ENCODE measurements around the gene TTC3. TPM values are rescaled to one million over a fixed set of nuclear protein-coding genes. Genes with fewer than 3 reads are reported as not detected.
A peak's percentile ranks its signal among the peaks of the same experiment; 100 is the strongest.

The TTC3 gene
- total RNA-seq, 1 donor from 2014 or later, result 235 TPM

DNA sequence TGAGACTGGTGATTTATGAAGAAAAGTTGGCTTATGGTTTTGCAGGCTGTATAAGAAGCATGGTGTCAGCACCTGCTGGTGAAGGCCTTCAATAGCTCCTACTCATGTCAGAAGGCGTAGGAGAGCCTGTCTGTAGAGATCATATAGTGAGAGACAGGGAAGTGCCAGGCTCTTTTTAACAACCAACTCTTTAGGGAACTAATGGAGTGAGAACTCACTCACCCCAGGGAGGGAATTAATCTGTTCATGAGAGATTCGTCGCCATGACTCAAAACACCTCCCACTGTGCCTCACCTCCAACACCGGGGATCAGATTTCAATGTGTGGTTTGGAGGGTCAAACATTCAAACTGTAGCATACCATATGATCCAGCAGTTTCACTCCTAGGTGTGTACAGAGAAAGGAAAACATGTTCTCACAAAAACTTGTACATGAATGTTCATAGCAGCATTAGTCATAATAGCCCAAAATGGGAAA, 72.6 kb downstream of the TTC3 start:
- Mint-ChIP-seq H3K27ac (ENCODE audit: unreplicated experiment) (no peak overlapping the region), H3K36me3 (ENCODE audit: unreplicated experiment) (peaks cover 4% of the 10 kb centered on the region)

DNA sequence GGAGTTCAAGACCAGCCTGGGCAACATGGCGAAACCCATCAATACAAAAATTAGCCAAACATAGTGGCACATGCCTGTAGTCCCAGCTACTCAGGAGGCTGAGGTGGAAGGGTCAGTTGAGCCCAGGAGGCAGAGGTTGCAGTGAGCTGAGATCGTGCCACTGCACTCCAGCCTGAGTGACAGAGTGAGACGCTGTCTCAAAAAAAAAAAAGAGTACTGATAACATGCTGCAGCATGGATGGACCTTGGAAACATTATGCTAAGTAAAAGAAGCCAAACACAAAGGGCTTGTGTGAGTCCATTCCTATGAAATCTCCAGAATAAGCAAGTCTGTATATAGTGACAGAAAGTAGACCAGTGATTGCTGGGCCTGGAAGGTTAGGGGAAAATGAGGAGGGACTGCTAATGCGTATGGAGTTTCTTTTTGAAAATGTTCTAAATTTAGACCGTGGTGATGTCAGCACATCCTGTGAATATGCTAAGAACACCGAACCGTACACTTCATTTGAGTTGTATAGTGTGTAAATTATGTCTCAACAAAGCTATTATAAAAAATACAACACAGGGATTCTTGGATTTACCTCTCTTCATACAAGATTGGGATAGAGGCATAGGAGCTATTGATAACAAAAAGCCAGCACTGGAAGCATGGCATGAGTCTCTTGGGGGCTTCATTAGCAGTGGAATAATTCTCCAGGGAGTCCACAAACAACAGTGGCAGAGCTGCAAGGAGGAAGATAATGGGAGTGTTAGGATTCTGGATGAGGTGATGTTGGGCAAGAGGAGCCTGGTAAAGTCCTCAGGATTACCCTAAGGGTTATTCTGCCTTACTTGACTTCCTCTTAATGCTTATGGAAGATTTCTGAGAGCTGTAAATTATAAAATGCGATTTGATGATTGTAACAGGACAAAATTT, 73.5 kb downstream of the TTC3 start:
- Mint-ChIP-seq H3K9me3 (ENCODE audit: unreplicated experiment) (peaks cover 2% of the 10 kb centered on the region), H3K4me1 (ENCODE audit: low read depth, unreplicated experiment) (peaks cover 15% of the 10 kb centered on the region), H3K27me3 (ENCODE audit: unreplicated experiment) (no peaks in the 10 kb centered on the region), H3K4me3 (ENCODE audit: unreplicated experiment) (peak overlapping the region; percentile 1), H3K27ac (ENCODE audit: unreplicated experiment) (peak overlapping the region; percentile 48), H3K36me3 (ENCODE audit: unreplicated experiment) (peaks cover 4% of the 10 kb centered on the region)
- TF ChIP-seq, protein P1, sequence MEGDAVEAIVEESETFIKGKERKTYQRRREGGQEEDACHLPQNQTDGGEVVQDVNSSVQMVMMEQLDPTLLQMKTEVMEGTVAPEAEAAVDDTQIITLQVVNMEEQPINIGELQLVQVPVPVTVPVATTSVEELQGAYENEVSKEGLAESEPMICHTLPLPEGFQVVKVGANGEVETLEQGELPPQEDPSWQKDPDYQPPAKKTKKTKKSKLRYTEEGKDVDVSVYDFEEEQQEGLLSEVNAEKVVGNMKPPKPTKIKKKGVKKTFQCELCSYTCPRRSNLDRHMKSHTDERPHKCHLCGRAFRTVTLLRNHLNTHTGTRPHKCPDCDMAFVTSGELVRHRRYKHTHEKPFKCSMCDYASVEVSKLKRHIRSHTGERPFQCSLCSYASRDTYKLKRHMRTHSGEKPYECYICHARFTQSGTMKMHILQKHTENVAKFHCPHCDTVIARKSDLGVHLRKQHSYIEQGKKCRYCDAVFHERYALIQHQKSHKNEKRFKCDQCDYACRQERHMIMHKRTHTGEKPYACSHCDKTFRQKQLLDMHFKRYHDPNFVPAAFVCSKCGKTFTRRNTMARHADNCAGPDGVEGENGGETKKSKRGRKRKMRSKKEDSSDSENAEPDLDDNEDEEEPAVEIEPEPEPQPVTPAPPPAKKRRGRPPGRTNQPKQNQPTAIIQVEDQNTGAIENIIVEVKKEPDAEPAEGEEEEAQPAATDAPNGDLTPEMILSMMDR (IDR thresholded peaks at IDR 0.05; ENCODE audit: partially characterized antibody, unreplicated experiment), result no peak
- DNase-seq, result no peak

More for the DNA sequence above, 72.6 kb downstream of the TTC3 start:
- no peak for DNase-seq
- TF ChIP-seq, protein P1 (IDR thresholded peaks at IDR 0.05; ENCODE audit: partially characterized antibody, unreplicated experiment), result no peak
- H3K4me1 Mint-ChIP-seq (ENCODE audit: low read depth, unreplicated experiment), result peaks cover 15% of the 10 kb centered on the region
- H3K27me3 Mint-ChIP-seq (ENCODE audit: unreplicated experiment), result no peaks in the 10 kb centered on the region
- H3K4me3 Mint-ChIP-seq (ENCODE audit: unreplicated experiment), result no peak overlapping the region
- H3K9me3 Mint-ChIP-seq (ENCODE audit: unreplicated experiment), result peaks cover 3% of the 10 kb centered on the region

DNA sequence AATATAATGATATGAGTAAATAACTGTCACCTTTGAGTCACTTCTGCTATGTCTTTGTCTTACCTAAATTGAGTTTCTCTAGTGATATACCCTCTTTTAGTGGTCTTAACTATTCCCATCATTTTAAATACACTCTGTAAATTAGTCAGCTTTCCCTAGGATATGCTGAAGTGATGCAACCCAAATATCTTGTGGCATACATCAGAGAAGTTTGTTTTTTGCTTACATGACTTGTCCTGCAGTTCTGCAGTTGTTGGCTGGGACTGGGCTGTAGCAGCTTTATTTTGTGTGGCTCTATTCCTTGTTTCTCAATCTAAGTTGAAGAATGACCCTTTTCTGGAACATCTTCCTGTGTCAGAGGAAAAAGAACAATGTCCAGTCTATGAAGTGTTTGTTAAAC, 76.4 kb downstream of the TTC3 start:
- Mint-ChIP-seq H3K27ac (ENCODE audit: unreplicated experiment) (no peak overlapping the region), H3K9me3 (ENCODE audit: unreplicated experiment) (no peaks in the 10 kb centered on the region), H3K36me3 (ENCODE audit: unreplicated experiment) (no peaks in the 10 kb centered on the region), H3K4me3 (ENCODE audit: unreplicated experiment) (no peak overlapping the region), H3K27me3 (ENCODE audit: unreplicated experiment) (no peaks in the 10 kb centered on the region), H3K4me1 (ENCODE audit: low read depth, unreplicated experiment) (peaks cover 15% of the 10 kb centered on the region)
- TF ChIP-seq, protein P1 (IDR thresholded peaks at IDR 0.05; ENCODE audit: partially characterized antibody, unreplicated experiment), result no peak
- no peak for DNase-seq

DNA sequence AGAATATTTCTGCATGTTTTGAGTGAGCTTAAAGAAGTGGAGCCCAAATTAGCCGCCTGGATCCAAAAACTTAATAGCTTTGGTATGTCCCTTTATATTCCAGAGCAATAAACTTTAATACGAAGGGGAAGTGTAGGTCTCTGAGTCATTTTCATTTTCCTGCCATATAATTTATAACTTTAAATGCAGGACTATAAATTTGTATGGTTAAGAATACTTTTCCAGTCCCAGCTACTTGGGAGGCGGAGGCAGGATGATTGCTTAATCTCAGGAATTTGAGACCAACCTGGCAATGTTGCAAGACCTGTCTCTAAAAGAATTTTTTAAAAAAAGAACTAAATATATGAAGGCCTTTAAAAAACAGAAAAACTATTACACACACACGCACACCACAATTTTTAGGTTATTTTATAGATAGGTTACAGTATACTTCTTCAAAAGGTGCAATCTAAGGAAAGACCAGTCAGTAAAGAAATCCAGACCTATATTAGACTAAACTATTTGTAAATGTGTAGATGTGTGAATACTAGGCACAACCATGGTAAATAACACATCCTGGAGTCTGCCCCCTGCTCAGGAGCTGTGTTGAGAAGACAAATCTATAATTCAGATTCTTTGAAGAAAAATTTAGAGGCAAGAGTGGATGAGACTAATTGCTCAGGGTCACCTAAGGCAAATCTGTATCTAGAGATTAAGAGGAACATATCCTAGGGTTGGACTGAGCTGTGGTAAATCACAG, 80.3 kb downstream of the TTC3 start:
- TF ChIP-seq, protein P1 (IDR thresholded peaks at IDR 0.05; ENCODE audit: partially characterized antibody, unreplicated experiment), result no peak
- H3K27me3 Mint-ChIP-seq (ENCODE audit: unreplicated experiment), result no peaks in the 10 kb centered on the region
- no peak overlapping the region for H3K4me3 Mint-ChIP-seq (ENCODE audit: unreplicated experiment)
- no peaks in the 10 kb centered on the region for H3K36me3 Mint-ChIP-seq (ENCODE audit: unreplicated experiment)
- DNase-seq, result no peak
- no peaks in the 10 kb centered on the region for H3K9me3 Mint-ChIP-seq (ENCODE audit: unreplicated experiment)
- H3K4me1 Mint-ChIP-seq (ENCODE audit: low read depth, unreplicated experiment), result no peaks in the 10 kb centered on the region
- no peak overlapping the region for H3K27ac Mint-ChIP-seq (ENCODE audit: unreplicated experiment)

Data from glutamatergic neuron (in vitro differentiated cells).